HAP-1 (cell line): ENCODE measurements around the gene EFNA2.

Experiments
- DNase-seq, 2 experiments: peaks; one replicate each; pipeline ENCODE4 v3.0.0-alpha.2; 2016 to 2020; ENCODE audit warnings: low spot score in 2 of 2
- H3K27me3 ChIP-seq: fragments of 250-450 bp; sonication (Bioruptor Pico); 2 replicates; pipeline ENCODE4 v1.5.1; 2020; ENCODE audit warnings: low read depth, mild to moderate bottlenecking, moderate library complexity
- H3K36me3 ChIP-seq: fragments of 250-450 bp; sonication (Bioruptor Pico); replicated peaks from 2 replicates; pipeline ENCODE4 v1.5.1; 2020; ENCODE audit warnings: mild to moderate bottlenecking
- H3K4me1 ChIP-seq: fragments of 250-450 bp; sonication (Bioruptor Pico); 2 replicates; pipeline ENCODE4 v1.5.1; 2020; ENCODE audit warnings: mild to moderate bottlenecking
- H3K4me3 ChIP-seq: fragments of 250-450 bp; sonication (Bioruptor Pico); 2 replicates; pipeline ENCODE4 v1.5.1; 2020; ENCODE audit warnings: mild to moderate bottlenecking, moderate library complexity
- H3K9me3 ChIP-seq: fragments of 250-450 bp; sonication (Bioruptor Pico); 2 replicates; pipeline ENCODE4 v1.5.1; 2020; ENCODE audit warnings: mild to moderate bottlenecking, moderate library complexity
- in situ Hi-C: fragments of 300-500 bp; cut with MboI; formaldehyde crosslinking; loops from 3 replicates; pipeline ENCODE4 v1.14.3; 2020; ENCODE audit warnings: low sequenced_read_pairs, inconsistent platforms, mixed read lengths

The EFNA2 gene

DNA sequence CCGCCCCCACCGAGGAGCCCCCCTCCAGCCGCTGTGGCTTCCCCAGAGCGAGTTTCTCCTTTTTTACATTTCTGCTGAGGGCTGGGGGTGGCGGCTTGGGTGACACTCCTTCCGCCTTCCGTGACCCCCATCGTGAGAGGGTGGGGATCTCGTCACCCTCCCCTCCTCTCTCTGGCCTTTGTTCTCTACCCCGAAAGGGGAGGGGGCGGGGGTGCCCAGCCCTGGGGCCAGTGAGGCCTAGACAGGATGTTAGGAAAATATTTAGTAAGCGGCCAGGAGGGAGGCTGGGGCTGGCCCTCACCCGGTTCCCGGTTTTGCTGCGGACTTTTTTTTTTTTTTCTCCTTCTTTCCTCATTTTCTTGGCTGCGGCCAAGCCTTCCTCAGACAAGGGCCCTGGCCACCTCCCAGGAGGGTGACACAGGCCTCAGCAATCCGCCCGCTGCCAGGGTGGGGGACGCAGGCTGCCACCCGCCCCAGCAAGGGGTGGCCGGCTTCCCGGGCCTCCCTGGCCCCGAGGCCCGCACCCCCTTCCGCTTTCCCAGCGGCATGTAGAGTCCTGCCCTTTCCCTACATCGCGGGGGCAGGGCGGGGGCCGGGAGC is 33.4 kb upstream of the EFNA2 start:
- H3K4me1 ChIP-seq: 0 out of 2 replicates have a peak, but pooled peaks cover 4% of the 10 kb centered on the region
- no peak for DNase-seq
- H3K36me3 ChIP-seq: peaks cover 51% of the 10 kb centered on the region
- in situ Hi-C loops: no loop called here
- peak overlapping the region; percentile 83 for H3K4me3 ChIP-seq
- no peaks in the 10 kb centered on the region for H3K27me3 ChIP-seq
- no peaks in the 10 kb centered on the region for H3K9me3 ChIP-seq

- H3K4me3 ChIP-seq: no peak overlapping the region
- in situ Hi-C loops: no loop called here
- H3K36me3 ChIP-seq: peaks cover 54% of the 10 kb centered on the region
These were observed 32.7 kb upstream of the EFNA2 start for GRCh38 chr19:1252821-1253513.

GRCh38 chr19:1253514-1254080 is 32.1 kb upstream of the EFNA2 start:
- no peak overlapping the region for H3K4me3 ChIP-seq
- DNase-seq: no peak
- peaks cover 54% of the 10 kb centered on the region for H3K36me3 ChIP-seq
- no peaks in the 10 kb centered on the region for H3K27me3 ChIP-seq
- no peaks in the 10 kb centered on the region for H3K4me1 ChIP-seq
- H3K9me3 ChIP-seq: no peaks in the 10 kb centered on the region
- in situ Hi-C loops: no loop called here

More at GRCh38 chr19:1252821-1253513, 32.7 kb upstream of the EFNA2 start:
- DNase-seq: no peak
- H3K4me1 ChIP-seq: 0 out of 2 replicates have a peak, but pooled peaks cover 2% of the 10 kb centered on the region
- no peaks in the 10 kb centered on the region for H3K27me3 ChIP-seq
- H3K9me3 ChIP-seq: no peaks in the 10 kb centered on the region

- DNase-seq: no peak
- Histone ChIP-seq H3K4me1 (no peaks in the 10 kb centered on the region; the same call in 1 of the 2 replicates), H3K9me3 (no peaks in the 10 kb centered on the region), H3K27me3 (no peaks in the 10 kb centered on the region), H3K4me3 (no peak overlapping the region), H3K36me3 (peaks cover 54% of the 10 kb centered on the region)
- in situ Hi-C loops: no loop called here
These were observed 31.6 kb upstream of the EFNA2 start for GRCh38 chr19:1254081-1254527.

GRCh38 chr19:1254530-1255185 is 31.0 kb upstream of the EFNA2 start:
- Histone ChIP-seq H3K9me3 (no peaks in the 10 kb centered on the region), H3K36me3 (peaks cover 57% of the 10 kb centered on the region), H3K4me1 (peaks cover 4% of the 10 kb centered on the region), H3K4me3 (no peak overlapping the region), H3K27me3 (no peaks in the 10 kb centered on the region)
- DNase-seq: no peak
- in situ Hi-C loops: no loop called here

- Histone ChIP-seq H3K4me1 (peaks cover 8% of the 10 kb centered on the region), H3K27me3 (no peaks in the 10 kb centered on the region), H3K4me3 (no peak overlapping the region), H3K9me3 (no peaks in the 10 kb centered on the region), H3K36me3 (peaks cover 57% of the 10 kb centered on the region)
- in situ Hi-C loops: no loop called here
- no peak for DNase-seq
These were observed 30.2 kb upstream of the EFNA2 start for GRCh38 chr19:1255186-1256161.

DNA sequence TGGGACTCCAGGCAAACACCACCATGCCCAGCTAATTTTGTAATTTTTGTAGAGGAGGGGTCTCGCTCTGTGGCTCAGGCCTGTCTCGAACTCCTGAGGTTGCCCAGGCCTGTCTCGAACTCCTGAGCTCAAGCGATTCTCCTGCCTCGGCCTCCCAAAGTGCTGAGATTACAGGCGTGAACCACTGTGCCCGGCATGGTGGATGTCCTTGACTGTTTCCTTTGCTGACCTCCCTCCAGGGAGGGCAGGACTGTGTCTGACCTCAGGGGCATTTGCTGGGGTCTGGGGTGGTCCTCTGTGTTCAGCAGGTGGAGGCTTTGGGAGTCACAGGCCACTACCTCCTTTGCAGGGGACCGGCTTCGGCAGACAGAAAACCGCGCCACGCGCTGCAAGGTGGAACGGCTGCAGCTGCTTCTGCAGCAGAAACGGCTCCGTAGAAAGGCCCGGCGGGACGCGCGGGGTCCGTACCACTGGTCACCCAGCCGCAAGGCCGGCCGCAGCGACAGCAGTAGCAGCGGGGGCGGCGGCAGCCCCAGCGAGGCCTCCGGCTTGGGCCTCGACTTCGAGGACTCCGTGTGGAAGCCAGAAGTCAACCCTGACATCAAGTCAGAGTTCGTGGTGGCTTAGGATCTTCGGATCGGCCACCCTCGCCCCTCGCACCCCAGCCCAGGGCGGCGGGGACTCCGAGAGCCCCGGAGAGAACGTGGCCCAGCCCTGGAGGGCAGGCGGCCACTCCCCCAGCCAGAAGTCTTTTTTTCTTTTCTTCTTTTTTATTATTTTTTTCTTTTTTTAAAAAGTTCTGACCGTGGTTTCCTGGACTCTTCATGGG is 28.8 kb upstream of the EFNA2 start:
- H3K4me1 ChIP-seq: peaks cover 14% of the 10 kb centered on the region
- H3K36me3 ChIP-seq: peaks cover 47% of the 10 kb centered on the region
- DNase-seq: no peak
- no peak overlapping the region for H3K4me3 ChIP-seq
- H3K27me3 ChIP-seq: no peaks in the 10 kb centered on the region
- H3K9me3 ChIP-seq: no peaks in the 10 kb centered on the region
- in situ Hi-C loops: no loop called here

GRCh38 chr19:1257475-1258162 is 28.1 kb upstream of the EFNA2 start:
- Histone ChIP-seq H3K9me3 (no peaks in the 10 kb centered on the region), H3K4me3 (no peak overlapping the region), H3K4me1 (peaks cover 21% of the 10 kb centered on the region), H3K36me3 (peaks cover 46% of the 10 kb centered on the region), H3K27me3 (no peaks in the 10 kb centered on the region)
- no peak for DNase-seq
- in situ Hi-C loops: no loop called here

DNA sequence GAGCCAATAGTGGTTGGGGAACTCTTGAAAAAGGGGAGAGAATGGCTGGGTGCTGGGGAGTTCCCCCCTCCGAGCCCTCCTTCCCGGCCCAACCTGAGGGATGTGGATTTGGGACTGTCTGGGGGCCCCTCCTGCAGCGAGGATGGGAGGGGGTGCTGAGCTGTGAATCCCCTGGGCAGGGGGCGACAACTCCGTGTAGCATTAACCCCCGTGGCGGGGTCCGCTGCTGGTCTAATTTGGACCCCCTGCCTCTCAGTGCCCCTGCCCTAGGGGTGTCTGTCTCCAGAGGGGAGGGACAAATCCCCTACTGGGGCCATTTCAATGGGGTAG is 27.5 kb upstream of the EFNA2 start:
- H3K9me3 ChIP-seq: no peaks in the 10 kb centered on the region
- no peak for DNase-seq
- no peak overlapping the region for H3K4me3 ChIP-seq
- no peaks in the 10 kb centered on the region for H3K27me3 ChIP-seq
- in situ Hi-C loops: no loop called here
- H3K4me1 ChIP-seq: peaks cover 23% of the 10 kb centered on the region
- H3K36me3 ChIP-seq: peaks cover 46% of the 10 kb centered on the region

- Histone ChIP-seq H3K9me3 (no peaks in the 10 kb centered on the region), H3K4me3 (no peak overlapping the region), H3K27me3 (no peaks in the 10 kb centered on the region), H3K36me3 (peaks cover 41% of the 10 kb centered on the region), H3K4me1 (peaks cover 23% of the 10 kb centered on the region)
- in situ Hi-C loops: no loop called here
- DNase-seq: no peak
These were observed 26.9 kb upstream of the EFNA2 start for GRCh38 chr19:1258707-1259205.

DNA sequence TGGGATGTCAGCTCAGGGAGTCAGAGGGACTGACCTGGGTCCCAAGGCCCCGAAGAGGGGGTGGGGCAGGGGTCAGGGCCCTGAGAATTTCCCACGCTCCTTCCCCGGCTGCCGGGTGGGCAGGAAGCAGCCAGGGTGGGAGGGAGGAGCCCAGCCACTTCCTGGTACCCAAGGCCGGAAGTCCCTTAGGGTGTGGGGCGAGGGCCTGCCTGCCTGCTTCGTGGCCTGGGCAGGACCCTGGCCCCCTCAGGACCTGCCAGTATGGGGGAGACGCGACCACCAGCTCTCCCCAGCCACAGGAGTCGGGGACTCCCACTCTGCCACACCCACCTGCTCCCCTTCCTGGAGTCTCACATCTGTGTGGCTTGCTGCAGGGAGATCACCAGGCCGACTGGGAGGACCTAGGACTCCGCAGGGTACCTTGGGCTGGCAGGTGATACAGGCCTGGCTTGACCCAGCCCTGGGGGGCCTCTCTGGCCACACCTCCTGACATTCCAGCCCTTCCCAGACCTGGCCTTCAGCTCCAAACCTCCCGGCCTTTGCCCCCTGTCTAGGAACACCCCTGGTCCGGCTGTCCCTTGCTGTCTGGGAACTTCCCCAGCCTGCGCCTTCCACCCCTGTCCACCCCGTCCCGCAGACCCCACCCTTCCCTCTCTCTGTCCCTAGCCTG is 26.3 kb upstream of the EFNA2 start:
- Histone ChIP-seq H3K9me3 (no peaks in the 10 kb centered on the region), H3K27me3 (no peaks in the 10 kb centered on the region), H3K36me3 (peaks cover 35% of the 10 kb centered on the region), H3K4me3 (no peak overlapping the region), H3K4me1 (peaks cover 23% of the 10 kb centered on the region)
- DNase-seq: no peak
- in situ Hi-C loops: no loop called here
